GM21576 (cell line): ENCODE measurements around the gene FAM13B.
"Not testable (repeated sequence)": the region's sequence is repeated elsewhere in the genome, so short reads cannot be mapped to it uniquely, and the experiment has no call there.

Source experiments
- ATAC-seq: cut with Tn5 transposase; IDR thresholded peaks from one replicate; pipeline ENCODE4 v1.9.1; 2021; ENCODE audit warnings: mild to moderate bottlenecking, moderate library complexity; ENCODE audit not compliant: unreplicated experiment

The FAM13B gene

GRCh38 chr5:138035605-138036537 lies 3.0 kb upstream of the FAM13B start:
- peak; percentile 30 for ATAC-seq

- no peak for ATAC-seq
Measured at GRCh38 chr5:138033907-138034306, 1.0 kb upstream of the FAM13B start.

GRCh38 chr5:138033386-138033808 lies 518 bp upstream of the FAM13B start:
- ATAC-seq, result peak; percentile 4

- ATAC-seq, result peak; percentile 46
Measured at GRCh38 chr5:138032028-138032571, 779 bp downstream of the FAM13B start.

- no peak for ATAC-seq
Measured at GRCh38 chr5:138029944-138030343, 2.9 kb downstream of the FAM13B start.

- no peak for ATAC-seq
Measured at GRCh38 chr5:138029501-138029900, 3.4 kb downstream of the FAM13B start.

GRCh38 chr5:138028971-138029365 lies 3.9 kb downstream of the FAM13B start:
- ATAC-seq, result no peak

- ATAC-seq, result not testable (repeated sequence)
Measured at GRCh38 chr5:138028262-138028970, 4.5 kb downstream of the FAM13B start.

- not testable (repeated sequence) for ATAC-seq
Measured at GRCh38 chr5:138026793-138027192, 6.1 kb downstream of the FAM13B start.

GRCh38 chr5:138025285-138025684 lies 7.6 kb downstream of the FAM13B start:
- ATAC-seq, result no peak

GRCh38 chr5:138024117-138024516 lies 8.8 kb downstream of the FAM13B start:
- no peak for ATAC-seq

- ATAC-seq, result no peak
Measured at GRCh38 chr5:138022912-138023311, 10.0 kb downstream of the FAM13B start.

- no peak for ATAC-seq
Measured at GRCh38 chr5:138021771-138022170, 11.1 kb downstream of the FAM13B start.

- ATAC-seq, result no peak
Measured at GRCh38 chr5:138018849-138019248, 14.0 kb downstream of the FAM13B start.

GRCh38 chr5:138015916-138016315 lies 17.0 kb downstream of the FAM13B start:
- no peak for ATAC-seq

GRCh38 chr5:138011991-138012390 lies 20.9 kb downstream of the FAM13B start:
- ATAC-seq, result no peak

- no peak for ATAC-seq
Measured at GRCh38 chr5:138000102-138000723, 32.7 kb downstream of the FAM13B start.

- peak; percentile 54 for ATAC-seq
Measured at GRCh38 chr5:137997726-137998213, 35.1 kb downstream of the FAM13B start.

GRCh38 chr5:137995749-137996128 lies 37.1 kb downstream of the FAM13B start:
- ATAC-seq, result no peak

GRCh38 chr5:137995077-137995748 lies 37.7 kb downstream of the FAM13B start:
- ATAC-seq, result no peak
